HCT116 (cell line): ENCODE measurements around the gene SERINC4.

Experiments
- ZNF274 ChIP-seq: fragments of 200-500 bp; sonication (Bioruptor generic); IDR thresholded peaks from 2 replicates; pipeline ENCODE4 v1.6.1; 2014; ENCODE audit warnings: mild to moderate bottlenecking, low read depth, low read length, inconsistent platforms
- TF ChIP-seq, protein P1 (sequence below), 3 experiments: fragments of 200-600 bp in 1 of 3; sonication (generic) in 1 of 3; IDR thresholded peaks in 2 of 3; conservative IDR thresholded peaks in 1 of 3; 2 replicates each; pipeline ENCODE4 v1.5.1; 2012 to 2017; ENCODE audit warnings: low read depth in 2 of 3, low read length in 2 of 3, antibody characterized with exemption in 1 of 3, borderline replicate concordance in 1 of 3, control low read depth in 1 of 3, mild to moderate bottlenecking in 1 of 3, mixed read lengths in 1 of 3, mixed run types in 1 of 3, moderate library complexity in 1 of 3; ENCODE audit not compliant: insufficient read depth in 1 of 3

DNA sequence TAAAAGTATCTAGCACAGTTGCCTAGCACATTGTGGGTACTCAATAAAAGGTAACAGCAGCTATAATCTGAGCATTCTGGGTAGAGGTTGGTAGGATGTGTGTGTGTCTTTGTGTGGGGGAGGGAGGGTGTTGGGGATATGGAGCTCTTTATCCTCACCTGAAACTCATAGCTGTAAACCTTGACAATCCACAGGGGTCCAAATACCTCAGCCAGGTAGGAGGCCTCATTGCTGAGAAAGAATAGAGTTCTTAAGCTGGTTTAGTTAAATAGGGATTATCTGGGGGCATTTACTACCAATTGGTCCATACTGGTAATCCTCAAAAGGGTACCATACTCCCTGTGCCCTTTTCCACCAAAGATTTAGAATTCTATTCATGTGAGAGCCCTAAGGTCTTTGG, 4.0 kb downstream of the SERINC4 start:
- TF ChIP-seq, protein P1, sequence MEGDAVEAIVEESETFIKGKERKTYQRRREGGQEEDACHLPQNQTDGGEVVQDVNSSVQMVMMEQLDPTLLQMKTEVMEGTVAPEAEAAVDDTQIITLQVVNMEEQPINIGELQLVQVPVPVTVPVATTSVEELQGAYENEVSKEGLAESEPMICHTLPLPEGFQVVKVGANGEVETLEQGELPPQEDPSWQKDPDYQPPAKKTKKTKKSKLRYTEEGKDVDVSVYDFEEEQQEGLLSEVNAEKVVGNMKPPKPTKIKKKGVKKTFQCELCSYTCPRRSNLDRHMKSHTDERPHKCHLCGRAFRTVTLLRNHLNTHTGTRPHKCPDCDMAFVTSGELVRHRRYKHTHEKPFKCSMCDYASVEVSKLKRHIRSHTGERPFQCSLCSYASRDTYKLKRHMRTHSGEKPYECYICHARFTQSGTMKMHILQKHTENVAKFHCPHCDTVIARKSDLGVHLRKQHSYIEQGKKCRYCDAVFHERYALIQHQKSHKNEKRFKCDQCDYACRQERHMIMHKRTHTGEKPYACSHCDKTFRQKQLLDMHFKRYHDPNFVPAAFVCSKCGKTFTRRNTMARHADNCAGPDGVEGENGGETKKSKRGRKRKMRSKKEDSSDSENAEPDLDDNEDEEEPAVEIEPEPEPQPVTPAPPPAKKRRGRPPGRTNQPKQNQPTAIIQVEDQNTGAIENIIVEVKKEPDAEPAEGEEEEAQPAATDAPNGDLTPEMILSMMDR (IDR thresholded peaks at IDR 0.05 in 2 of 3, conservative IDR thresholded peaks at IDR 0.05 in 1 of 3; ENCODE audit: borderline replicate concordance in 1 of 3, insufficient read depth in 1 of 3, low read depth in 2 of 3, low read length in 2 of 3), result no peak
- TF ChIP-seq ZNF274, result no peak
